UCSD-AML1 (cell line): ENCODE results near the gene WAS.

Source experiments
- DNase-seq: peaks from one replicate; lab custom pipeline; 2025; ENCODE audit not compliant: unreplicated experiment; lab: John Stamatoyannopoulos, UW

Gene WAS

GRCh38 chrX:48711162-48711928 lies 27.7 kb downstream of the WAS start:
- no peak for DNase-seq

- DNase-seq: no peak
Measured at GRCh38 chrX:48711929-48712505, 28.4 kb downstream of the WAS start.

- no peak for DNase-seq
Measured at GRCh38 chrX:48713847-48714246, 30.2 kb downstream of the WAS start.

- no peak for DNase-seq
Measured at GRCh38 chrX:48714573-48714972, 31.0 kb downstream of the WAS start.

- DNase-seq: no peak
Measured at GRCh38 chrX:48715072-48715471, 31.5 kb downstream of the WAS start.

- DNase-seq: no peak
Measured at GRCh38 chrX:48715876-48716502, 32.4 kb downstream of the WAS start.

GRCh38 chrX:48719958-48720357 lies 36.4 kb downstream of the WAS start:
- no peak for DNase-seq

- DNase-seq: no peak
Measured at GRCh38 chrX:48720577-48721250, 37.1 kb downstream of the WAS start.

- DNase-seq: no peak
Measured at GRCh38 chrX:48721916-48722315, 38.3 kb downstream of the WAS start.

- DNase-seq: no peak
Measured at GRCh38 chrX:48726596-48726995, 43.0 kb downstream of the WAS start.

- no peak for DNase-seq
Measured at GRCh38 chrX:48728653-48729052, 45.1 kb downstream of the WAS start.

- no peak for DNase-seq
Measured at GRCh38 chrX:48736303-48736702, 52.7 kb downstream of the WAS start.

GRCh38 chrX:48736878-48737212 lies 53.2 kb downstream of the WAS start:
- DNase-seq: no peak

GRCh38 chrX:48737213-48737938 lies 53.8 kb downstream of the WAS start:
- DNase-seq: peak; percentile 89

- no peak for DNase-seq
Measured at GRCh38 chrX:48737940-48738339, 54.3 kb downstream of the WAS start.
